CD4-positive, CD25-positive, alpha-beta regulatory T cell (primary cell): Measurements from ENCODE around the gene C1orf198. TPM values are rescaled to one million over a fixed set of nuclear protein-coding genes. Genes with fewer than 3 reads are reported as not detected.

Experiments
- ATAC-seq, 2 donors: fragments of 150-1000 bp; cut with Tn5 transposase; one replicate each; pipeline ENCODE4 v1.10.0; 2021; ENCODE audit warnings: low read depth in 2 of 2, moderate number of reproducible peaks in 2 of 2, moderate library complexity in 1 of 2
- DNase-seq, 3 donors: peaks; one replicate each; pipeline versions ENCODE4 v3.0.0 to v3.0.0-alpha.2; 2012 to 2022; ENCODE audit warnings: mixed read lengths in 1 of 3
- H3K27ac ChIP-seq: one replicate; pipeline ENCODE4 v1.7.0; 2013; ENCODE audit warnings: mild to moderate bottlenecking, low read length; ENCODE audit not compliant: insufficient read depth, poor library complexity, severe bottlenecking
- H3K27me3 ChIP-seq: one replicate; pipeline ENCODE4 v1.7.0; 2013; ENCODE audit warnings: low read length; ENCODE audit not compliant: control insufficient read depth, insufficient read depth
- H3K36me3 ChIP-seq: one replicate; pipeline ENCODE4 v1.7.0; 2013; ENCODE audit warnings: mild to moderate bottlenecking, low read length, moderate library complexity; ENCODE audit not compliant: control insufficient read depth, insufficient read depth
- H3K4me1 ChIP-seq: 2 replicates; pipeline ENCODE4 v1.7.0; 2013; ENCODE audit warnings: mild to moderate bottlenecking, low read length; ENCODE audit not compliant: insufficient read depth, control insufficient read depth, poor library complexity, severe bottlenecking
- H3K4me3 ChIP-seq: one replicate; pipeline ENCODE4 v1.7.0; 2013; ENCODE audit warnings: low read depth, mild to moderate bottlenecking, low read length, moderate library complexity
- H3K9me3 ChIP-seq, 2 experiments: 1 replicate in 1 of 2; 2 replicates in 1 of 2; pipeline ENCODE4 v1.7.0; 2013; ENCODE audit warnings: low read length in 2 of 2, mild to moderate bottlenecking in 1 of 2, moderate library complexity in 1 of 2; ENCODE audit not compliant: control insufficient read depth in 2 of 2
- H3K27ac Mint-ChIP-seq, 3 donors: one replicate each; pipeline ENCODE4 v1.8.0; 2020 to 2022; ENCODE audit warnings: mild to moderate bottlenecking in 3 of 3, mixed read lengths in 3 of 3, moderate library complexity in 2 of 3
- H3K27me3 Mint-ChIP-seq: one replicate; pipeline ENCODE4 v1.8.0; 2022; ENCODE audit warnings: mild to moderate bottlenecking, mixed read lengths
- H3K36me3 Mint-ChIP-seq: one replicate; pipeline ENCODE4 v1.8.0; 2020; ENCODE audit warnings: mixed read lengths
- H3K4me1 Mint-ChIP-seq, 4 donors: one replicate each; pipeline ENCODE4 v1.8.0; 2020 to 2022; ENCODE audit warnings: mixed read lengths in 4 of 4, mild to moderate bottlenecking in 1 of 4
- H3K4me3 Mint-ChIP-seq, 4 donors: one replicate each; pipeline ENCODE4 v1.8.0; 2020 to 2022; ENCODE audit warnings: mild to moderate bottlenecking in 4 of 4, mixed read lengths in 4 of 4, moderate library complexity in 3 of 4
- H3K9me3 Mint-ChIP-seq, 7 donors: one replicate each; pipeline ENCODE4 v1.8.0; 2020 to 2022; ENCODE audit warnings: mixed read lengths in 7 of 7, mild to moderate bottlenecking in 3 of 7, moderate library complexity in 2 of 7
- polyA plus RNA-seq, 4 donors: library from polyadenylated mRNA; unstranded; fragments of 300-500 nt; fragmentation: Illumina TruSeq; gene quantifications; one replicate each; pipeline ENCODE4 v1.2.3, GENCODE V29; 2021
- total RNA-seq: library from RNA; stranded (reverse); gene quantifications from one replicate; pipeline ENCODE4 v1.2.3, GENCODE V29; 2022

C1orf198 gene
- total and polyA plus RNA-seq, 5 donors from 2014 or later: 3.1 to 5.3 (median 4.1) TPM

- no peak for ATAC-seq
- Mint-ChIP-seq H3K4me1 (no peaks in the 10 kb centered on the region), H3K9me3 (peaks cover 0 to 1% (median 0%) of the 10 kb centered on the region in 7 donors), H3K27ac (no peak overlapping the region), H3K27me3 (peaks cover 15% of the 10 kb centered on the region), H3K36me3 (no peaks in the 10 kb centered on the region), H3K4me3 (no peak overlapping the region)
- Histone ChIP-seq H3K4me3 (no peak overlapping the region), H3K36me3 (no peaks in the 10 kb centered on the region), H3K4me1 (no peaks in the 10 kb centered on the region), H3K27ac (no peak overlapping the region), H3K9me3 (no peaks in the 10 kb centered on the region), H3K27me3 (no peaks in the 10 kb centered on the region)
- no peak for DNase-seq
Observed at GRCh38 chr1:230891413-230891812, 23.1 kb upstream of the C1orf198 start.

- H3K4me3 ChIP-seq: no peak overlapping the region
- DNase-seq (no peak), ATAC-seq (no peak)
- Mint-ChIP-seq H3K9me3 (peaks cover 0 to 13% (median 4%) of the 10 kb centered on the region in 7 donors), H3K36me3 (peaks cover 3% of the 10 kb centered on the region), H3K4me1 (no peaks in the 10 kb centered on the region), H3K27me3 (peaks cover 40% of the 10 kb centered on the region), H3K4me3 (no peak overlapping the region), H3K27ac (peak overlapping the region in 1 of 3 donors; percentile 31)
- H3K4me1 ChIP-seq: no peaks in the 10 kb centered on the region
- H3K36me3 ChIP-seq: no peaks in the 10 kb centered on the region
- H3K27me3 ChIP-seq: peaks cover 5% of the 10 kb centered on the region
- H3K9me3 ChIP-seq: peaks cover 2 to 5% of the 10 kb centered on the region in 2 experiments
- no peak overlapping the region for H3K27ac ChIP-seq
Observed at GRCh38 chr1:230884646-230885045, 16.3 kb upstream of the C1orf198 start.

GRCh38 chr1:230883967-230884366 lies 15.6 kb upstream of the C1orf198 start:
- no peaks in the 10 kb centered on the region for H3K36me3 ChIP-seq
- no peak overlapping the region for H3K4me3 ChIP-seq
- peaks cover 6% of the 10 kb centered on the region for H3K27me3 ChIP-seq
- Mint-ChIP-seq H3K4me3 (no peak overlapping the region), H3K36me3 (peaks cover 3% of the 10 kb centered on the region), H3K4me1 (no peaks in the 10 kb centered on the region), H3K27me3 (peaks cover 44% of the 10 kb centered on the region), H3K9me3 (peaks cover 0 to 12% (median 4%) of the 10 kb centered on the region in 7 donors), H3K27ac (no peak overlapping the region)
- peaks cover 2 to 5% of the 10 kb centered on the region in 2 experiments for H3K9me3 ChIP-seq
- ATAC-seq (no peak), DNase-seq (no peak)
- no peak overlapping the region for H3K27ac ChIP-seq
- no peaks in the 10 kb centered on the region for H3K4me1 ChIP-seq

- Mint-ChIP-seq H3K36me3 (peaks cover 3% of the 10 kb centered on the region), H3K4me3 (no peak overlapping the region), H3K4me1 (no peaks in the 10 kb centered on the region), H3K27me3 (peaks cover 52% of the 10 kb centered on the region), H3K27ac (no peak overlapping the region), H3K9me3 (peaks cover 0 to 10% (median 2%) of the 10 kb centered on the region in 7 donors)
- no peak overlapping the region for H3K4me3 ChIP-seq
- no peaks in the 10 kb centered on the region for H3K36me3 ChIP-seq
- H3K27me3 ChIP-seq: peaks cover 8% of the 10 kb centered on the region
- no peak for DNase-seq
- peaks cover under 1 to 2% of the 10 kb centered on the region in 2 experiments for H3K9me3 ChIP-seq
- ATAC-seq: no peak
- H3K27ac ChIP-seq: no peak overlapping the region
- H3K4me1 ChIP-seq: no peaks in the 10 kb centered on the region
Observed at GRCh38 chr1:230879778-230880177, 11.5 kb upstream of the C1orf198 start.

- Histone ChIP-seq H3K4me3 (no peak overlapping the region), H3K4me1 (no peaks in the 10 kb centered on the region), H3K36me3 (no peaks in the 10 kb centered on the region), H3K27ac (no peak overlapping the region), H3K27me3 (peaks cover 8% of the 10 kb centered on the region), H3K9me3 (no peaks in the 10 kb centered on the region)
- Mint-ChIP-seq H3K4me1 (no peaks in the 10 kb centered on the region), H3K36me3 (no peaks in the 10 kb centered on the region), H3K27ac (no peak overlapping the region), H3K27me3 (peaks cover 62% of the 10 kb centered on the region), H3K4me3 (no peak overlapping the region), H3K9me3 (peaks cover 0 to 3% (median 0%) of the 10 kb centered on the region in 7 donors)
- no peak for DNase-seq
- no peak for ATAC-seq
Observed at GRCh38 chr1:230878591-230878990, 10.3 kb upstream of the C1orf198 start.

DNA sequence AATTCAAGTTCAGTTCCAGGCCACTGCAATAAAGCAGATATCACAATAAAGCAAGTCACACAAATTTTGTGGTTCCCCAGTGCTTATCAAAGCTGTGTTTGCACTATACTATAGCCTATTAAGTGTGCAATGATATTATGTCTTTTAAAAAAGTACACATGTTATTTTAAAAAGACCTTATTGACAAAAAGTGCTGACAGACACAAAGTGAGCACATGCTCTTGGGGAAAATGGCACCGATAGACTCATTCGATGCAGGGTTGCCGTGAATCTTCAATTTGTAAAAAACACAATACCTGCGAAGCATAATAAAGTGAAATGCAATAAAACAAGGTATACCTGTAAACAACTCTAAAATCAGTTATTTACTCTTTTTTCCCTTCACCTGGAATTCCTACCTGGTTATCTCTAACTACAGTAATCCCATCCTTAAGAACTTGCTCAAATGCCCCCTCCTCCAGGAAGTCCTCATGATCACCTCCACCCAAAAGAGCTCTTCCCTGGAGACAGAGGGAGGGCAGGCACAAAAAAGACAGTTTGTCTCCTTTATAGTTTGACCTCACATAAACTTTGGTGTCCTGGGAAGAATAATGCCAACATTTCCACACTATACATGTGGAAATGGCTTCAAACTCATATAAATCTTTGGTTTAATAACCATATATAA lies 9.7 kb upstream of the C1orf198 start:
- Mint-ChIP-seq H3K4me1 (no peaks in the 10 kb centered on the region), H3K36me3 (no peaks in the 10 kb centered on the region), H3K9me3 (peaks cover 0 to 3% (median 0%) of the 10 kb centered on the region in 7 donors), H3K27me3 (peaks cover 65% of the 10 kb centered on the region), H3K27ac (no peak overlapping the region), H3K4me3 (no peak overlapping the region)
- H3K4me3 ChIP-seq: no peak overlapping the region
- H3K4me1 ChIP-seq: no peaks in the 10 kb centered on the region
- no peaks in the 10 kb centered on the region for H3K9me3 ChIP-seq
- no peaks in the 10 kb centered on the region for H3K36me3 ChIP-seq
- no peak overlapping the region for H3K27ac ChIP-seq
- peaks cover 8% of the 10 kb centered on the region for H3K27me3 ChIP-seq
- ATAC-seq (no peak), DNase-seq (no peak)

DNA sequence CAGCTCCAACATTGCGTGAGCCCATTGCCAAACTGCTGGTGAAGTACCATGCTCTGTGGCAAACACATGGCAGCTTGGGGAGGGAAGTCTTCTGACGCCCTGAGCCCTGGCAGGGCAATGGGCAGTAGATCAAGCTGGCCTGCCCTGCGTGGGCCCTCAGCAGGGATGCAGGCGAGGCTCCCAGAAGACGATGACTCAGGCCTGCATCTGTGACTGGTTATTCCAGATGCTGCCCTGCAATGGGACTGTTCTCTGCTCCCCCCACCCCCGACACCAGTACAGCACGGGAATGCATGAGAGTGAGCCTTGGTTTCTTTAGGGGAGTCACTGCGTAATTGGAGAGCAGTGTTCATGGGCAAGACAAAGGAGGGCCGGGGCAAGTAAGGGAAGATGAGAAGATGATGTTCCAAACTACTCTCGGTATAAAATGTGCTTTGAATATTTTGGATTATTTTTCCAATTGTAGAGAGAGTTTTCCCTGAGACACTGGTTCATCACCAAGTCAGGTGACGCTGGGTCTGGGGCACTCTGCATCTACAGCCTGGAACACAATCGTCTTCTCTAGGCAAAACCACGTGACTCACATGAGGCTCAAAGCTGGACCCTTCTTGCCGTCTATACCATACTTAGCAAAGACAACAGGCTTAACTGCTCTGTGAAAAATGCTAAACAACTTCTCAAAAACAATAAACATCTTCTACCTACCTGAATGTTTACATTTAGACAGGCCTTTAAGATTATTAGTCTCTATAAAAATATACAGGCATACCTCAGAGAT lies 9.0 kb upstream of the C1orf198 start:
- Histone ChIP-seq H3K27ac (no peak overlapping the region), H3K36me3 (no peaks in the 10 kb centered on the region), H3K27me3 (peaks cover 8% of the 10 kb centered on the region), H3K9me3 (no peaks in the 10 kb centered on the region), H3K4me1 (no peaks in the 10 kb centered on the region), H3K4me3 (no peak overlapping the region)
- H3K9me3 Mint-ChIP-seq: peaks cover 0 to 3% (median 0%) of the 10 kb centered on the region in 7 donors
- ATAC-seq (no peak), DNase-seq (no peak)
- no peak overlapping the region for H3K27ac Mint-ChIP-seq
- H3K27me3 Mint-ChIP-seq: peaks cover 63% of the 10 kb centered on the region
- no peaks in the 10 kb centered on the region for H3K4me1 Mint-ChIP-seq
- H3K36me3 Mint-ChIP-seq: no peaks in the 10 kb centered on the region
- no peak overlapping the region for H3K4me3 Mint-ChIP-seq
